Osteocyte (in vitro differentiated cells): ENCODE measurements around the gene IQCH. TPM values are rescaled to one million over a fixed set of nuclear protein-coding genes. Genes with fewer than 3 reads are reported as not detected.

ENCODE experiments used
- DNase-seq: peaks from one replicate; pipeline ENCODE4 v3.0.0; 2021; ENCODE audit warnings: mixed read lengths; ENCODE audit not compliant: unreplicated experiment; ENCODE audit errors: extremely low spot score
- H3K27ac Mint-ChIP-seq: one replicate; pipeline ENCODE4 v1.8.0; 2021; ENCODE audit warnings: mild to moderate bottlenecking, mixed read lengths; ENCODE audit not compliant: unreplicated experiment
- H3K27me3 Mint-ChIP-seq: one replicate; pipeline ENCODE4 v1.8.0; 2021; ENCODE audit warnings: mixed read lengths; ENCODE audit not compliant: unreplicated experiment
- H3K36me3 Mint-ChIP-seq: one replicate; pipeline ENCODE4 v1.8.0; 2021; ENCODE audit warnings: mixed read lengths; ENCODE audit not compliant: unreplicated experiment
- H3K4me1 Mint-ChIP-seq: one replicate; pipeline ENCODE4 v1.8.0; 2021; ENCODE audit warnings: mixed read lengths; ENCODE audit not compliant: unreplicated experiment
- H3K4me3 Mint-ChIP-seq: one replicate; pipeline ENCODE4 v1.8.0; 2021; ENCODE audit warnings: mild to moderate bottlenecking, moderate library complexity, mixed read lengths; ENCODE audit not compliant: unreplicated experiment
- H3K9me3 Mint-ChIP-seq: one replicate; pipeline ENCODE4 v1.8.0; 2021; ENCODE audit warnings: mixed read lengths; ENCODE audit not compliant: unreplicated experiment
- total RNA-seq: library from RNA; stranded (reverse); gene quantifications from 2 replicates; pipeline ENCODE4 v1.2.1, GENCODE V29; 2021
- TF ChIP-seq, protein P1 (sequence below): fragments of 200-600 bp; sonication (generic); IDR thresholded peaks from 2 replicates; pipeline ENCODE4 v1.5.0; 2021; ENCODE audit warnings: antibody characterized with exemption, mild to moderate bottlenecking, moderate library complexity

IQCH gene
- total RNA-seq, 1 donor from 2014 or later, result 2.0 TPM

DNA sequence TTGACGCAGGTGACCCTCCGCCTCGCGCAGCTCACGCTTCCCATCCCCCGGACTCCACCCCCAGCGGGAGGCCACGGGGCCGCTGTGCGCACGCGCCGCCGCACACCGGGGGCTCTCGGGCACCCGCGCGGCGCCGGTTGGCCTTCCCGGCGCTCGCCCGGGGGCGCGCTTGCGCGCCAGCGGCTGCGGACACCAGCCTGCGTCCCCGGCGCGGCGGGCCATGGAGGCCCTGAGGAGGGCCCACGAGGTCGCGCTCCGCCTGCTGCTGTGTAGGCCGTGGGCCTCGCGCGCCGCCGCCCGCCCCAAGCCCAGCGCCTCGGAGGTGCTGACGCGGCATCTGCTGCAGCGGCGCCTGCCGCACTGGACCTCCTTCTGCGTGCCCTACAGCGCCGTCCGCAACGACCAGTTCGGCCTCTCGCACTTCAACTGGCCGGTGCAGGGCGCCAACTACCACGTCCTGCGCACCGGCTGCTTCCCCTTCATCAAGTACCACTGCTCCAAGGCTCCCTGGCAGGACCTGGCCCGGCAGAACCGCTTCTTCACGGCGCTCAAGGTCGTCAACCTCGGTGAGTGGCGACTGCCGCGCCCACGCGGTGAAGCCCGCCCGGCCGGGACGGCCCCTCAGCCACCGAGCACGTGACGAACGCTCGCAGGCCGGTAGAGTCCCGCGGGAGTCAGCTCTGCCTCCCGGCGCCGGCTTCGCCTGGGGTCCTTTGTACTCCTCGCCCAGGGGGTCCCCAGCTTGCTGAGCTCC, 266.6 kb downstream of the IQCH start, which contains the start of gene C15orf61:
TSS of gene C15orf61 (plus strand) at position 103 of the 754 bp plus-strand sequence. CDS start at position 221, 118 bp downstream.
- peaks cover 8% of the 10 kb centered on the region for H3K36me3 Mint-ChIP-seq
- TF ChIP-seq, protein P1, sequence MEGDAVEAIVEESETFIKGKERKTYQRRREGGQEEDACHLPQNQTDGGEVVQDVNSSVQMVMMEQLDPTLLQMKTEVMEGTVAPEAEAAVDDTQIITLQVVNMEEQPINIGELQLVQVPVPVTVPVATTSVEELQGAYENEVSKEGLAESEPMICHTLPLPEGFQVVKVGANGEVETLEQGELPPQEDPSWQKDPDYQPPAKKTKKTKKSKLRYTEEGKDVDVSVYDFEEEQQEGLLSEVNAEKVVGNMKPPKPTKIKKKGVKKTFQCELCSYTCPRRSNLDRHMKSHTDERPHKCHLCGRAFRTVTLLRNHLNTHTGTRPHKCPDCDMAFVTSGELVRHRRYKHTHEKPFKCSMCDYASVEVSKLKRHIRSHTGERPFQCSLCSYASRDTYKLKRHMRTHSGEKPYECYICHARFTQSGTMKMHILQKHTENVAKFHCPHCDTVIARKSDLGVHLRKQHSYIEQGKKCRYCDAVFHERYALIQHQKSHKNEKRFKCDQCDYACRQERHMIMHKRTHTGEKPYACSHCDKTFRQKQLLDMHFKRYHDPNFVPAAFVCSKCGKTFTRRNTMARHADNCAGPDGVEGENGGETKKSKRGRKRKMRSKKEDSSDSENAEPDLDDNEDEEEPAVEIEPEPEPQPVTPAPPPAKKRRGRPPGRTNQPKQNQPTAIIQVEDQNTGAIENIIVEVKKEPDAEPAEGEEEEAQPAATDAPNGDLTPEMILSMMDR, result peak; percentile 10
- H3K4me1 Mint-ChIP-seq, result peaks cover 28% of the 10 kb centered on the region
- peak within 1 kb of the TSS; percentile 93 for H3K27ac Mint-ChIP-seq
- peak; percentile 91 for DNase-seq
- no peaks in the 10 kb centered on the region for H3K9me3 Mint-ChIP-seq
- no peaks in the 10 kb centered on the region for H3K27me3 Mint-ChIP-seq
- H3K4me3 Mint-ChIP-seq, result peak within 1 kb of the TSS; percentile 87

DNA sequence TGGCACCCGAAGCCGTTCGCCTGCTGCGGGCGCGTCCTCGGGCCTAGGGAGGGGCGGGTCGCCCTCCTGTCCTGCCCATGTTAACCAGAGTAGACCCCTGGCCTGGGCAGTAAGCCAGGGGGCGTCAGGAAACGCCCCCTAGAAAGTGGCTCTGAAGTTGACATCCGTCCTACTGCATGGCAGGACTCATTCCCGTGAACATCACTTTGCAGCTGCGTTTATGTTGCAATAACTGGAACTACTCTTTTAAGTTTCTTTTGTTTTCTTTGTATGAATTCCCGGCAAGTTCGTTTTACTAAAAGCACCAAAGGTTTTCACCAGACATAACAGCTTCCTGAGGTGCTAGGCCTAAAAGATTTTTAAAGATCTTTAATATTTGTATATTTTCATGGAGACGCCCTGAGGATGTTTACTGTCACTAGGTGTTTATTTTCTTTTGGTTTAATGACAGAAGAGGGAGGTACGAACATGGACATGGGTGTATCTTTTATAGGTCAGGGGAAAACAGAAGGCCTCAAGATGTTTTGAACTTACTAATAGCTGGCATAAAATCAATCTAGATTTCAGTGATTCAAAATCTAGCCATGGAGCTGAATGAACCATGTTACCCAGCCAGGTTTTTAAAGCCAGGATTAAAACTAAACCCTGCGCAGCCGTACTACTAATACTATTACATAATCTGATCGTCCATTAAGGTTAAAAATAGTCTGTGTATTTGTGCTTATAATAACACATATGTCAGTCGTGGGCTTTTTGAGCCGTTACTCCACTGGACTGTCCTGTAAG, 267.4 kb downstream of the IQCH start:
- no peak for DNase-seq
- Mint-ChIP-seq H3K4me1 (peaks cover 28% of the 10 kb centered on the region), H3K27me3 (no peaks in the 10 kb centered on the region), H3K4me3 (peak overlapping the region; percentile 87), H3K36me3 (peaks cover 8% of the 10 kb centered on the region), H3K27ac (peak overlapping the region; percentile 93), H3K9me3 (no peaks in the 10 kb centered on the region)
- TF ChIP-seq, protein P1, result no peak

DNA sequence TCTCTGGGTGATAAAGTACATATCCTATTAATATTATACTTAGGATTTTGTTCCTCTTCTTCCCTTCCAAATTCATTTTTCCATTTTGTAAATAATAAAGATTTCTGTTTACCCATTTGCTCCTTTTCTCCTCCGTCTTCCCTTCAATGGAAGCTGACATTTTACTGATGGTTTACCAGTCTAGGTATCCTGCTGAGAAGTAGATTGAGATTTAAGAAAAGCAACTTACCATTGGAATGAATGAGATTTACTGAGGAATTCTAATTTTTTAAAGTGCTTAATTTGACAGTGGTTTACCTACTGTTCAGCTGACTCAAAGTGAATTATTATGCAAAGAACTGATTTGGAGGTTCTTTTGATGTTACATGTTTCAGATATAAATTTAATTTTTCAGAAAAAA, 268.7 kb downstream of the IQCH start:
- DNase-seq, result no peak
- Mint-ChIP-seq H3K4me1 (peaks cover 33% of the 10 kb centered on the region), H3K9me3 (no peaks in the 10 kb centered on the region), H3K27me3 (no peaks in the 10 kb centered on the region), H3K36me3 (peaks cover 6% of the 10 kb centered on the region), H3K4me3 (peak overlapping the region; percentile 87), H3K27ac (peak overlapping the region; percentile 21)
- TF ChIP-seq, protein P1, result no peak

DNA sequence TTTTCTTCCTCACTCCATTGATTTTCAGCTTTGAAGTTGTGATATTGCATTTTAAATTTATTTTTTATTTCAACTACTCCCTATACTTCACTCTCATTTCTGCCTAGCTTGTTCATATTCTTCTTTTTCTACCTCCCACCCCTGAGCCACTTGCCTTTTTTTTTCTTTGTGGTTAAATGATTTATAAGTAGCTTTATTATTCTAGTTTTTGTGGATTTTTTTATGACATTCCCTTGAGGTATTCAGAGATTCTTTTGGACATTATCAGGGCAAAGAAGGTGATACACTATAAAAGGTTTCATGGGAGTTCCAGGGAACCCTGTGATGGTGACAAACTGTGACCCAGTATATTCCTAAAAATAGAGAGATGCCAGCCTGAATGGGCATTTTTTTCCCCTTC, 269.6 kb downstream of the IQCH start:
- TF ChIP-seq, protein P1, result no peak
- Mint-ChIP-seq H3K27me3 (no peaks in the 10 kb centered on the region), H3K4me3 (no peak overlapping the region), H3K4me1 (peaks cover 36% of the 10 kb centered on the region), H3K9me3 (no peaks in the 10 kb centered on the region), H3K27ac (no peak overlapping the region), H3K36me3 (peaks cover 6% of the 10 kb centered on the region)
- no peak for DNase-seq

DNA sequence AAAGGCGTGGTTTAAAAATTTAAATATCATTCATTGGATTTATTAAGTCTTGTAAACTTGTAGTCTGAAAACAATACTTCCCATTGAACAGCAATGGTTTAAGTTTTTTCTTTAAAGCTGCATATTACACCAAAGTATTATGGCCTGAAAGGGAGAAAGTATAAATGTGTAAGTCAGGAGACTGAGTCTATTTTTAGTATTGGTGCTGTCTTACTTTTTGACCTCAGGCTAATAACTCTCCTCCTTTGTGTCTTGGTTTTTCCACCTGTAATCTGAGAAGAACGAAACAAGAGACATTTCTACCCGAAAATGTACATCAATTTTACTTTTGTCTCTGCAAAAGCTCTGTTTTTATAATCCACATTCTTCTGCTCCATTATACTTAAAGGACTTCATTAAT, 273.9 kb downstream of the IQCH start:
- Mint-ChIP-seq H3K4me1 (peaks cover 15% of the 10 kb centered on the region), H3K27ac (no peak overlapping the region), H3K4me3 (no peak overlapping the region), H3K27me3 (no peaks in the 10 kb centered on the region), H3K9me3 (no peaks in the 10 kb centered on the region), H3K36me3 (peaks cover 6% of the 10 kb centered on the region)
- TF ChIP-seq, protein P1, result no peak
- no peak for DNase-seq
